Measurements from ENCODE around the gene DNAJB9.

The DNAJB9 gene

GRCh38 chr7:108526768-108527017, 43.0 kb upstream of the DNAJB9 start (continued):
- no peak for TF ChIP-seq ELK4 (IDR thresholded peaks at IDR 0.05; ENCODE audit: borderline replicate concordance, low read depth, low read length)
- no peak for TF ChIP-seq ZNF140 (tag by site-specific recombination; IDR thresholded peaks at IDR 0.05)

GRCh38 chr7:108528183-108528712, 41.4 kb upstream of the DNAJB9 start:
- no peak overlapping the region for H3K27ac ChIP-seq (ENCODE audit: extremely low read depth, low read depth, low read length)
- ChIA-PET CTCF (no interaction called here), POLR2A (interaction anchor here (1.2 kb wide), 1 partner anchor 16 kb away, joined by 3 read pairs; no protein-coding TSS in a partner anchor)
- peaks cover 2% of the 10 kb centered on the region; the same call in 1 of the 2 replicates for H3K4me1 ChIP-seq (ENCODE audit: control insufficient read depth, insufficient read depth, low read length)
- H3K36me3 ChIP-seq (ENCODE audit: control insufficient read depth in 2 of 2, insufficient read depth in 1 of 2, low read length in 2 of 2) = no peaks in the 10 kb centered on the region
- no peaks in the 10 kb centered on the region for H3K9me3 ChIP-seq (ENCODE audit: control insufficient read depth, insufficient read depth, low read depth, low read length)
- TF ChIP-seq PRDM1 (tag by site-specific recombination; IDR thresholded peaks at IDR 0.05) = peak; percentile 70
- no peak for TF ChIP-seq ZNF155 (tag by site-specific recombination; IDR thresholded peaks at IDR 0.05)
- no peak overlapping the region for H3K4me3 ChIP-seq (ENCODE audit: low read depth, low read length)

GRCh38 chr7:108529341-108529740, 40.3 kb upstream of the DNAJB9 start:
- H3K36me3 ChIP-seq (ENCODE audit: control insufficient read depth in 2 of 2, insufficient read depth in 1 of 2, low read length in 2 of 2) = no peaks in the 10 kb centered on the region
- peaks cover 2% of the 10 kb centered on the region; the same call in 1 of the 2 replicates for H3K4me1 ChIP-seq (ENCODE audit: control insufficient read depth, insufficient read depth, low read length)
- H3K9me3 ChIP-seq (ENCODE audit: control insufficient read depth, insufficient read depth, low read depth, low read length) = no peaks in the 10 kb centered on the region
- POLR2A ChIA-PET = interaction anchor here (0.7 to 2.5 kb wide), 3 partner anchors 17 to 40 kb away, joined by 3 to 6 read pairs (median 3); partner anchors contain the start of genes DNAJB9 and THAP5
- no peak overlapping the region for H3K27ac ChIP-seq (ENCODE audit: extremely low read depth, low read depth, low read length)
- TF ChIP-seq ZBTB21 (tag by site-specific recombination; IDR thresholded peaks at IDR 0.05) (no peak), ZSCAN16 (tag by site-specific recombination; IDR thresholded peaks at IDR 0.05) (no peak), ZNF76 (tag by site-specific recombination; IDR thresholded peaks at IDR 0.05; ENCODE audit: borderline replicate concordance, low read depth) (no peak), ZNF426 (tag by site-specific recombination; IDR thresholded peaks at IDR 0.05) (no peak), SP3 (tag by site-specific recombination; IDR thresholded peaks at IDR 0.05) (no peak), SALL2 (tag by site-specific recombination; IDR thresholded peaks at IDR 0.05; ENCODE audit: borderline replicate concordance) (no peak), ZNF843 (tag by site-specific recombination; IDR thresholded peaks at IDR 0.05) (no peak), ZNF692 (tag by site-specific recombination; IDR thresholded peaks at IDR 0.05) (no peak), ZBTB6 (tag by site-specific recombination; IDR thresholded peaks at IDR 0.05) (no peak), ZFP37 (tag by site-specific recombination; IDR thresholded peaks at IDR 0.05) (no peak), BCL6B (tag by site-specific recombination; IDR thresholded peaks at IDR 0.05) (no peak), ZNF311 (tag by site-specific recombination; IDR thresholded peaks at IDR 0.05; ENCODE audit: borderline replicate concordance) (no peak), ZNF214 (tag by site-specific recombination; IDR thresholded peaks at IDR 0.05; ENCODE audit: borderline replicate concordance) (no peak)
- H3K4me3 ChIP-seq (ENCODE audit: low read depth, low read length) = no peak overlapping the region
- CTCF ChIA-PET = no interaction called here
